HG02623 (cell line): Measurements from ENCODE around the gene SDK2.

Experiments
- ATAC-seq: cut with Tn5 transposase; IDR thresholded peaks from one replicate; pipeline ENCODE4 v1.9.1; 2021; ENCODE audit warnings: moderate library complexity; ENCODE audit not compliant: unreplicated experiment

Gene SDK2

GRCh38 chr17:73519011-73519410, 125.2 kb downstream of the SDK2 start:
- no peak for ATAC-seq

GRCh38 chr17:73516431-73516830, 127.8 kb downstream of the SDK2 start:
- ATAC-seq = no peak

- ATAC-seq = no peak
Measured at GRCh38 chr17:73514146-73514863, 129.9 kb downstream of the SDK2 start.

DNA sequence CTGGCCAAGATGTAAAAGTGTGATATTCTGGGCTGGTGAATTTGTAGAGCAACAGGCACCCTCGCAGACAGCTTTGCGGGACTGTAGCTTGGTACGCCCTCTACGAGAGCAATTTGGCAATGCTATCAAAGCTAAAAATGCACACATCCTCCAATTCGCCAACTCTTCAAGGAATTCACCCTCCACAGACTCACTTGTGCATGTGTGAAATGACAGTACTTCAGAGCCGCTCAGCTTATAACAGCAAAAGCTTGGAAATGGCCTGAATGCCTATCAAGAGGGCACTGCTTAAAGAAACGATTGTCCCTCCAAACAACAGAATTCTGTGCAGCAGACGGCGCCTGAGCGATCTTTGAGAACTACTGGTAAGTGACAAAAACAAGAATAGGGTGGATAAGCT, 130.8 kb downstream of the SDK2 start:
- ATAC-seq = no peak

DNA sequence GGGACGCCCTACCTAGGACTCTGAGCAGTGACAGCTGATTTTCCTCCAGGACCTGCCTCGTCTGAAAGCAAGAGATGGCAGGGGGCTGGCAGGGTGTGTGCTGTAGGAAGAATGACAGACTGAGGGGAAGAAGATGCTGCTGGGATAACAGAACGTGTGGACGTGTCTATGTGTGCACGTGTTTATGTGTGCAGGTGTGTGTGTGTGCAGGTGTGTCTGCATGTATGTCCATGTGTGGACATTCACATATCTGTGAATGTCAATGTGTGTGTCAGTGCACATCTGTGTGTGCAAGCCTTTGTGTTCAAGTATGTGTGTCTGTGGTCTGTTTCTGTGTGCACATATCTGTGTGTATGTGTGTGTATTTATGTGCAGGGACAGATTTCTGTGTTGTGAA, 132.5 kb downstream of the SDK2 start:
- ATAC-seq = no peak

GRCh38 chr17:73510981-73511718, 133.1 kb downstream of the SDK2 start:
- ATAC-seq = no peak

GRCh38 chr17:73508931-73509605, 135.2 kb downstream of the SDK2 start:
- ATAC-seq = no peak

DNA sequence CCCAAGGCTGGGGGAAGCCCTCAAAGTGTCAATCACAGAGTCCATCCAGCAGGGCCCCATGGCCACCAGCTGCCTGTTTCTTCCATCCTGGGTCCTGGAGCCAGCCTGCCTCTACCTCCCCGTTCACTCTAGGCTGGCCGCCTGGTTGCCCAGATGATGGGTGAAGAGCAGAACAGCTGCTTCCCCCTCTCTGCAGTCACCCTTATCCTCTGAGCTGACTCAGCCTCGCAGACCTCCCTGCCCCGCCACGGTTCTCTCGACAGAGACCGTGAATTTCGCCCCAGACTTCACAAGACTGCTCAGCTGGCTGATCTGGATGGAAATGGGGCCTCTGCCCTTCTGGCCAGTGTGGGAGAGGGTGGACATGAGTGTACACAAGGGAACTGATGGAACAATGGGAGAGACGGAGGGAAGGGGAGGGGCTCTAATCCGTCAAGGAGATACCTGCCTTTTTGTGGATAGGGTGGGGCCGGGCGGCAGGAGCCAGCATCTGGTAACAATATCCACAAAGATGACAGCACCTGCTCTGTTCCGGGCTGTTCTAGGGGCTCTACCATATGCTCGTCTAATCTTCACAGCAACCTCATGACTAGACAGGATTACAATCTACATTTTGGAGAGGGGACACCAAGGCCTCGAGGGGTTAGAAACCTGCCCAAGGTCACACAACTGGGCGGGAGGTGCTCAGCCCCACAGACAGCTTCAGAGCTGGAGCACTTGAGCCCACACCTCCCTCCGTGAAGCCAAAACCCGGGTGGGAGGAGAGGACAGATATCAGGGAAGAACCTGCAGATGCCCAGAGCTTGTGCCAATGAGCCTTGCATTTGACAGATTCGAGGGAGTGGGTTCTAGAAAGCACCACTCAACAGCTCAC, 136.0 kb downstream of the SDK2 start:
- no peak for ATAC-seq

GRCh38 chr17:73506470-73507435, 137.5 kb downstream of the SDK2 start:
- no peak for ATAC-seq

GRCh38 chr17:73503560-73503959, 140.7 kb downstream of the SDK2 start:
- ATAC-seq = no peak

DNA sequence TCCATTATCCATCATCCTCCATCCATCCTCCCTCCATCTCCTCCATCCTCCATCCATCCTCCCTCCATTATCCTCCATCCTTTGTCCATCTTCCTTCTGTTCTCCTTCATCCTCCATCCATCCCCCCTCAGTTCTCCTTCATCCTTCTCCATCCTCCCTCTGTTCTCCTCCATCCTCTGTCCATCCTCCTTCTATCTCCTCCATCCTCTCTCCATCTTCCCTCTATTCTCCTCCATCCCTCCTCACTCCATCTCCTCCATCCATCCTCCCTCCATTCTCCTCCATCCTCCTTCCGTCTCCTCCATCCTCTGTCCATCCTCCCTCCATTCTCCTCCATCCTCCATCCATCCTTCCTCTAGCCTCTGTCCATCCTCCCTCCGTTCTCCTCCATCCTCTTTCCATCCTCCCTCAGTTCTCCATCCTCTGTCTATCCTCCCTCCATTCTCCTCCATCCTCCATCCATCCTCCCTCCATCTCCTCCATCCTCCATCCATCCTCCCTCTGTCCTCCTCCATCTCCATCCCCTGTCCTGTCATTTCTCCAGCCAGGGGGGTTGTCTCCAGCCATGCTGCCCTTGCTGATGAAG, 143.7 kb downstream of the SDK2 start:
- no peak for ATAC-seq

- no peak for ATAC-seq
Measured at GRCh38 chr17:73498886-73499554, 145.2 kb downstream of the SDK2 start.

GRCh38 chr17:73498176-73498575, 146.1 kb downstream of the SDK2 start:
- no peak for ATAC-seq

DNA sequence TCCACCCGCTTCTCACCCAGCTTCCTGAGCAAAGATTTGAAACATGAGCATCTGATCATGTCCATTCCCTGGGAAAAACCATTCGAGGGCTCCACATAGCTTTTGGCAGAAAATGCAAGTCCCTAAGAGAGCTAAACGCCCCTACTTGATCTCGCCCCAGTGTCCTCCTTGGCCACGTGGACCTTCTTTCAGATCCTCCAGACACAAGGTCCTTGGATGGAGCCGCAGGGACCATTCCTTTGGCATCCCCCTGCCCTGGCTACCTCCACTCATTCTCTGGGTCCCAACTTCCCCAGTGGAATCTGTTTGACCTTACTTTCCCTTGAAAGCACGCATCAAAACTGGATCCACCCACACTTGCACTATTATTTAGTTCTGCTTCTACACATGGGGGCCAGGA, 146.5 kb downstream of the SDK2 start:
- no peak for ATAC-seq

GRCh38 chr17:73496232-73496631, 148.0 kb downstream of the SDK2 start:
- ATAC-seq = no peak

GRCh38 chr17:73495641-73496040, 148.6 kb downstream of the SDK2 start:
- ATAC-seq = no peak

DNA sequence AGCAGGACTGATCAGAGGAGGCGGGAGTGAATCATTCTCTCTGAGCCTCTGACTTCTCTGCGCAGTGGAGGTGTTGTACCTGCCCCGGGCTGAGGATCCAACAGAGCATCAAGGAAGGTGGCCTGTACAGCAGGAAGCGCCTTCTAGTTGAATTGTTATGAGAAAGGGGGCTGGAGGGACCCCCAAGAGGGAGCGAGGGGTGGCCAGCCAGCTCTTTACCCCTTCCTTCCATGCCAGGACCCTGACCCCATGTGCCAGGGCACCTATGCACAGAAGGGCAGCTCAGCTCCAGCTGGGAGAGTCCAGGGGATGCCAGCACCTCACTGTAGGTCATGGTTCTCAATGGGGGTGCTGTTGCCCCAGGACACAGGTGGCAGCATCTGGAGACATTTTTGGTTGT, 149.3 kb downstream of the SDK2 start:
- ATAC-seq = no peak

DNA sequence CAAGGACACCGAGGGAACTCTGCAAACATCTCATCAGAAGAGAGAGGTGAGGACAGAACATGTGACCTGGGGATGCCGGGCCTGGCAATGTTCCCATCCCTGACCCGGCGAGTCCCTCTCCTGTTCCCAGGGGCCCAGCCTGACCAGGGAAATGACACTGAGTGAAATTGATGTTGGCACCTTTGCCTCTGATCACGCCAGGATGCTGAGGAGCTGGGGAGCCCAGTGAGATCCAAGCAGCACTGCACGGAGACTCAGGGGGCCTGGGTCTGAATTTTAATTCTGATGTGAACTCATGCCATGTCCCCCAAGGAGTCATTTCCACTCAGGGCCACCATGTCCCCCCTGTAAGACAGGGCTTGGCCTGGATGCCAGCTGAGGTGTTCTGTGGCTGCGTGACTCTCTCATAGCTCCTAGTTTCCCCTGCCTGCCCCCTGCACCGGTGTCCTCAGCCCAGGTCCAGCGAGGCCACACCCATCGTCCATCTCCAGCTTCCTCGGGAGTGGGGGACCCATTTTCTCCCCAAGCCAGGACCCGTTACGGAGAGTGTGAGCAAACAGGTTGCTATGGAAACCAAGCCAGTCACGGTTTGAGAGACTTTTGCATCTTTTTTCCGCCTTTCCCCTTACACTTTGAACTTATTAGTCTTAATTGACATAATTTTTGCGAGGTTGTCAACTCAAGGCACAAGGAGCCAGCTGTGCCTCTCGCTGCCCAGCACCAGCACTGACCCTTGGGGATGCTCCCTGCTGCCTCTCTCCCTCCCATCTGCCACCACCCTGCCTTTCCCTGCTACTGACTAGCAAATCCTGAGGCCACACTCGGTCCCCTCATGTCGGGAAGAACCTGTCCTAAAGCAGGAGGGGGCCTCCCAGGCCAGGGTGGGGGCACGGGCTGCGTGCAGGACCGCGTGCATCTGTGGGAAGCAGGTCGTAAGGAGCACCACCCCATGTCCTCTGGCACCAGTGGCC, 150.0 kb downstream of the SDK2 start:
- ATAC-seq = no peak
